GDM1 (cell line): ENCODE measurements around the gene WDR77.

Source experiments
- DNase-seq: peaks from one replicate; lab custom pipeline; 2025; lab: John Stamatoyannopoulos, UW

The WDR77 gene

GRCh38 chr1:111448918-111449702, at the start of gene WDR77, which contains the start of gene ATP5PB:
Gene WDR77, minus strand, starts transcription at chr1:111449256. Its CDS starts 87 bp downstream, at chr1:111449169.
Gene ATP5PB, plus strand, starts transcription at chr1:111449464. Its CDS starts 78 bp downstream, at chr1:111449542.
- DNase-seq: peak; percentile 96

GRCh38 chr1:111497592-111497991, 48.5 kb upstream of the WDR77 start:
- DNase-seq: no peak

GRCh38 chr1:111496398-111496797, 47.3 kb upstream of the WDR77 start:
- no peak for DNase-seq

GRCh38 chr1:111491070-111491469, 42.0 kb upstream of the WDR77 start:
- no peak for DNase-seq

GRCh38 chr1:111490220-111490619, 41.2 kb upstream of the WDR77 start:
- no peak for DNase-seq

- no peak for DNase-seq
Observed at GRCh38 chr1:111489604-111490003, 40.5 kb upstream of the WDR77 start.

DNA sequence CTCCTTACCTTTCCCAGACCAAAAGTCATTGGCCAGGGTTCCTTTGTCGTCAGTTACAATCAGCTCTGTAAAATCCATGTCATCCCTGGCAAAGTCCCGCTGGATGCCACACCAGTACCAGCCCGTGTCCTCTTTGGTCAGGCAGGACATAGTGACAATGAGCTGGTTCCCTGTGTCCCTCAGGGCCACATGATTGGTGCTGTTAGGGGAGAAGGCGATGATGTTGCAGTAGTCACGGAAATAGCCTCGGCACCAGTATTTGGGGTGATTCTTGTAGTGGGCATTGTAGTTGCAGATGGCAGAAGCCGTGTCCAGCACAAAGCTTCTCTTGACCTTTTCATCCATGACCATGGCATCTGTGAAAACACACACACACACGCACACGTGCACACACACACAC, 39.6 kb upstream of the WDR77 start:
- no peak for DNase-seq

DNA sequence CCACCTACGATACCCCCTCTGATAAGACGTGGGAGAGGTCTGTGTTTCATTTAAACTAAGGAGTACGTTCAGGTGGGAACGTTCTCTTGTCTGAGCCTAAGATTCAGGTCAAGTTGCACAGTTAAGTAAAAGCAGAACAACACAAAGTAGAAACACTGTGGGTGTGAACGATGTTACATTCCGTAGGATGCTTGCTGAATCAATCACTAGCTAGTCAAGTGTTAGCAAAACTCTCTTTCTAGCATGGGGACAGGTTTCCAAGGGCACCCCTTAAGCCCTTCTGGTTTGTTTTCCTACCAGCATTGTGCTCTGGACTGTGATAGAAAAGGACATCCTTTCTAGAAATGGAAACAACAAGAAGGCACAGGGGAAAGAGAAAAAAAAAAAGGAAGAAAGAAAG, 38.1 kb upstream of the WDR77 start:
- DNase-seq: no peak

DNA sequence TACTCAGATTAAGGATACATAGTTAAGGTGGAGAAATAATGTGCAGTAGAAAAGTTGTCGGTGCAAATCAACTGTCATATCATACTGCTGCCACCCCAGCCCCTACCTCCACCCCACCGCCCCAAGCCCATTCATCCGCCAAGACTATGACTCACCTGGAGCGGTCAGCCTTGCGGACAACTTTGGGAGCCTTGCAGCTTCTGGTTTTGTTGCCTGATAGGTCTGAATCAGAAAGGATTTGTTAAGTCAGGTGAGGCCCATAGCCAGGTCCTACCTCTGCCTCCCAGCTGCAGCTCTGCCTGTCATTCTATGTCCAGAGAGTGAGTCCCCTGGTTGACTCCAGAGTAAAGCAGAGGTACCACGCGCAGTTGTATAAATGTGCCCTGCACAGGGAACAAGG, 37.4 kb upstream of the WDR77 start:
- DNase-seq: no peak

DNA sequence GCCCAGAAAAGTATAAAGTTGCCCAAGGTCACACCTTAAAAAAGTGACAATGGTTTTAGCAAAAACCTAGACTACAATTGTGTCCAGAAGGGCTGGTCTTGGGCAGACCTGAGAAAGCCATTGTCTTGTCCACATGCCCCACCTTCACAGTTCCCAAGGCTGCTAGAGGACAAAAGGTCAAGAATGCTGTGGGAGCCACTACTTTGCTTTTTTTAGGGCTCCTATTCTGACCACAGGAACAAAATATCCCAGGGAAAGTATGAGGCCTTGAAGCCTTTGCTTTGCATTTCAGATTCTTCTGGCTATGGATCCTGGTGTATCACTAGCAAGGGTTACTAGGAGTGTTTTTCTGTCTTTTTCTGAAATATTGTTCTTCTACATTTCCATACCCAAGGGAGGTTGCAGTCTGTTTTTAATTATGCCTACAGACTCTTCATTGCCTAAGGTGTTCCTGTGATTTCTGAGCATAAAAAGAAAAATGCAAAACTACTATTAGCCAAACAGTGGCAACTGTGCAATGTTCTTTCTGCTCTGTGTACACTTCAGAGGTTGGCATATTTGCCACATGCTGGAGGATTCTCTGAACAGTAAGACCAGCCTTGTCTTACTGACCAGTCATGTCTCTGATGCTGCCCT, 35.5 kb upstream of the WDR77 start:
- no peak for DNase-seq

DNA sequence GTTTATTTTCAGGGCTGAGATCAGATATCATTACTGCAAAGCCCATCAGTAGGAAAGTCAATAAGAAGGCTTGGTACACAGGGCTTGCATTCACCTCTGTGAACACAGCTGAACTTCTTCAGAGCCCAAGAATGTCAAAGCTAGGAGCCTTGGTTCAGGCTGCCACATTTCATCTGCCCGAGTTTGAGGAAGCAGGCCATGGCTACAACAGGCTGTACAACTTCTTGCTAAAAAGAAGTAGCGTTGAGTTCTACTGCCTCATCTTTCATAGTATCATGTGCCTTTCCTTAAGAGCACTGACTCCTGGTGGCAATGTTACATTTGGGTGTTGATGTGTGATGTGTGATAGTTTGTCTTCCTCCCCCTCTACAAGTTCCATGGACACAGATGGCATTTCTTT, 34.8 kb upstream of the WDR77 start:
- DNase-seq: no peak

DNA sequence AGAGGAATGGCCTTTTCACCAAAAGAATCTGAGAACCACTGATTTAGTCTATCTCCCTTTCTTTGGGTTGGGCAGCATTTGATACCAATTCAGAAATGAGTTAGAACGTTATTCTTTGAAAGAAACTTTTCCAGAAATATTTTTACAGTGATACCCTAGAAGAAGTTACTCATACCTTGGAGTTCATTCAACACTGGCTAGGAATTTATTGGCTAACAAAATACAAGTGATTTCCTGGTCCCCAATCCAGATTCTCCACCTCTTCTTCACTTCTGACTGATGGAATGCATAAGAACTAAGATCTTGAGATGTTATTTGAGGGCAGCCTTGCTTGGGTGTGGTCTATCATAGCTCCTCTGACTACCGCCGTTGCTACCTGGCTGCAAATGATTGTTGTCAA, 34.1 kb upstream of the WDR77 start:
- no peak for DNase-seq

- peak; percentile 74 for DNase-seq
Observed at GRCh38 chr1:111481387-111482221, 32.5 kb upstream of the WDR77 start.

DNA sequence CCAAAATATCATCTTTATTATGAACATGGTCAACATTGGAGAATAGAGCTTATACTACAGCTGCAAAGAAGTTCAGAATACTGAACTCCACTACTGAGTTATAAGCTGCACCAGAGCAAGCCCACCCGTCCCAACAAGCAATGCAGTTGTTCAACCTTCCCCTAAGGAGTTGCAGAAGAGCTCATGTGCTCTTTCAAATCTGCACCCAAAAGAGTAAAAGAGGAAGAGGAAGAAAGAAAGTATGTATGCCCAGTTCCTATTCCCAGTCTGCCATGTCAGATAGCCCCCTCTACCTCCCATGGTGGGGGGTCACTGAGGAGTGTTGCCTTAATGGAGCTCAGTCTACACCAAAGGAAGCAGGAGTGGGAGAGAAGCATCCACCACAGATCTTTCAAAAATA, 31.6 kb upstream of the WDR77 start:
- no peak for DNase-seq

GRCh38 chr1:111476761-111477309, 27.8 kb upstream of the WDR77 start:
- peak; percentile 36 for DNase-seq

DNA sequence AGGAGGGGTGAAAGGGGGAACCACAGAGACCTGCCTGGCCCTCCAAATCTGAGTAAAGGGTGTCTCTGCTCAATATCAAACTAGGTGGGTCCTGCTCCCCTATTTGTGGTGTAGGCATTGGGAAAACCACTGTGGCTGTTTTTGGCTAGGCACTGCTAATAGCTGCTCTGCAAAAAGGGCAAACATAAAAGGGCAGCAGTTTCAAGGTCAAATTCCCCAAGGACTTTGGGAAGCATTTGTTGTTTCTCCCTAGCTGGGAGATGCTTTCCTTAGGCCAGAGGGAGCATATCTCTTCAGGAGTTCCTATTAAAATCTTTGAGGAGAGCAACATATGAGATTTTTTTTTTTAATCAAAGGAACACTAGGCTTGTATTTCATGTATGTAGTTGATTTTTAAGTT, 27.2 kb upstream of the WDR77 start:
- no peak for DNase-seq

DNA sequence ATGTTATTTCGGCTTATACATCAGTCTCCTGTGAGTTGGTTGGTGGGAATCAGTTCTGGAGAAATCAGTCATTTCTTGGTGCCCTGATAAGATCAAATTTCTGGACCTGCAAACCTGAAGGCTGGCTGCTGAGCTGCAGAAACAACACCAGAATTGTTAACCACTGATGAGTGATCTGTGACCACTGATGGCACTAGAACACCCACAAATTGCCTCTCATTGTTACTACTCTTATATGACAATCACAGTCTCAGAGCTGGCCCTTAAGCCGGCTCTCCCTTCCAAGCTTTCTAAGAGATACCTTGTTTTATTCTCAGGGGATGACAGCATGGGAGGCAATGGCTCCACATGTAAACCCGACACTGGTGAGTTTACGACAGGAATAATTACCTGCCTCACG, 26.6 kb upstream of the WDR77 start:
- DNase-seq: no peak

DNA sequence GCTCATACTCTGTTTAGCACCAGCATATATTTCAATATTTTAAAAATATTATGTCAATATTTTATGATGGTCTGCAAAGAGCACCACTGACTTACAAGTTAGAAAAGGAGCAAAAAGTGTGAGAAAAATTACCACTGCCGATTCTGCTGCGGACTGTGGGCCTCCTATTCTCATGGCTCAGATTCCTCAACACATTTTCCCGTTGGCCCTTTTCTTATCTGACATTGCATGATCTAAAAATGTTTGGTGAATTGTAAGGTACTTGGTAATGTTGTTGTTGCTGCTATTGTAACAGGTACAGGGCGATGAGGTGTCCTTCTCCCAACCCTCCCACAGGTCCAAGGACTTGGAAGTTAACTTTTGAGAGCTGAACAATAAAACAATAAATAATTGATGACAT, 25.5 kb upstream of the WDR77 start:
- no peak for DNase-seq

DNA sequence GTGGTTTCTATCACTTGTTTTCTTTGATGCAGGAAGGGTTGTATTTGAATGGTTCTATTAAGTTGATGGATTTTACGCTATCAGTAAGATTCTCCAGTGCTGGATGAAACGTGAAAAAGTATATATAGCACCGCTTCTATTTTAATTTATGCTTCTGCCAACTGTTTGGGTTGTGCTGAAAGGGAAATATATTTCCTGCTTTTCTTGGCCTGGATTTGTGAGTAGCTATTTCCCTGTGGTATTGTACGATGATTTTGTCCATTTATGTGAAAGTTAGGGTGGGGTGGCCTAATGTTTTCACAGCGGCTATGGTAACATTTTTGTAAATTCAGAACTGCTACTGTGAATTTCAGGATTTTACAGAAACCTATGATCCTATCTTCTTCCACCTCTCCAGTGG, 25.1 kb upstream of the WDR77 start:
- no peak for DNase-seq

- DNase-seq: no peak
Observed at GRCh38 chr1:111471538-111471937, 22.5 kb upstream of the WDR77 start.

- DNase-seq: peak; percentile 89
Observed at GRCh38 chr1:111471012-111471411, 22.0 kb upstream of the WDR77 start.

DNA sequence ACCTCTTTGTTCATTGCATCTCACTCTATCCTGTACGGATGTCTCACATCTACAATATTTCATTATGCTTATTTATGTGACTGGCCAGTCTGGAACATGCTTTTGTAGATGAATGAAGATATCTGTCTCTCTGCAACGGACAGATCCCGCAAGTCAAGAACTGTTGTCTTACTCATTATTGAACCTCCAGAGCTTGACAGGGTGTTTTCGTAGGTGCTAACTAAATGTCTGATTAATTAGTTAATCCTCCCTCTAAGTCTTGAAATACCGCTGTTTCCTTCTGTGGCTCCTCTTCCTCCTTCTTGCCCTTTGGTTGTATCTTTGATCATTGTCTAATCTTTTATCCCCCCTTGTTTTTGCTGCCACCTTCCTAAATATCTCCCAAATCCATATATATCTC, 21.5 kb upstream of the WDR77 start:
- DNase-seq: no peak
